ENCODE results near the gene GUCY2D.

GUCY2D gene

GRCh38 chr17:8063761-8064534 is 61.5 kb downstream of the GUCY2D start:
- no peak for TF ChIP-seq CTCF (IDR thresholded peaks at IDR 0.05; ENCODE audit: borderline replicate concordance, control extremely low read depth, extremely low read depth, insufficient read depth, missing control alignments)
- DNase-seq (ENCODE audit: low spot score), result no peak
- in situ Hi-C loops (cut with MboI; ENCODE audit: low sequenced_read_pairs, unreplicated experiment), result no loop called here

- in situ Hi-C loops (cut with MboI; ENCODE audit: low sequenced_read_pairs, unreplicated experiment), result no loop called here
- no peak for TF ChIP-seq CTCF (IDR thresholded peaks at IDR 0.05; ENCODE audit: borderline replicate concordance, control extremely low read depth, extremely low read depth, insufficient read depth, missing control alignments)
- no peak for DNase-seq (ENCODE audit: low spot score)
Observed at GRCh38 chr17:8064561-8065019, 62.2 kb downstream of the GUCY2D start.

GRCh38 chr17:8066841-8067775 is 64.7 kb downstream of the GUCY2D start:
- DNase-seq (ENCODE audit: low spot score), result no peak
- no peak for TF ChIP-seq CTCF (IDR thresholded peaks at IDR 0.05; ENCODE audit: borderline replicate concordance, control extremely low read depth, extremely low read depth, insufficient read depth, missing control alignments)

GRCh38 chr17:8067806-8068205 is 65.4 kb downstream of the GUCY2D start:
- DNase-seq (ENCODE audit: low spot score), result no peak
- in situ Hi-C loops (cut with MboI; ENCODE audit: low sequenced_read_pairs, unreplicated experiment), result no loop called here
- no peak for TF ChIP-seq CTCF (IDR thresholded peaks at IDR 0.05; ENCODE audit: borderline replicate concordance, control extremely low read depth, extremely low read depth, insufficient read depth, missing control alignments)

More at GRCh38 chr17:8066841-8067775, 64.7 kb downstream of the GUCY2D start:
- in situ Hi-C loops (cut with MboI; ENCODE audit: low sequenced_read_pairs, unreplicated experiment), result no loop called here

GRCh38 chr17:8068736-8069586 is 66.5 kb downstream of the GUCY2D start:
- no peak for TF ChIP-seq CTCF (IDR thresholded peaks at IDR 0.05; ENCODE audit: borderline replicate concordance, control extremely low read depth, extremely low read depth, insufficient read depth, missing control alignments)
- in situ Hi-C loops (cut with MboI; ENCODE audit: low sequenced_read_pairs, unreplicated experiment), result no loop called here
- no peak for DNase-seq (ENCODE audit: low spot score)

GRCh38 chr17:8069587-8069860 is 67.1 kb downstream of the GUCY2D start:
- no peak for DNase-seq (ENCODE audit: low spot score)
- in situ Hi-C loops (cut with MboI; ENCODE audit: low sequenced_read_pairs, unreplicated experiment), result no loop called here
- TF ChIP-seq CTCF (IDR thresholded peaks at IDR 0.05; ENCODE audit: borderline replicate concordance, control extremely low read depth, extremely low read depth, insufficient read depth, missing control alignments), result no peak
